GM23338 (cell line): ENCODE results near the gene TRAPPC2. TPM values are rescaled to one million over a fixed set of nuclear protein-coding genes. Genes with fewer than 3 reads are reported as not detected.

Source experiments
- ATAC-seq: fragments of 200-7000 bp; cut with Tn5 transposase; 3 replicates; pipeline ENCODE4 v1.9.1; 2020
- DNase-seq: peaks from one replicate; pipeline ENCODE4 v3.0.0-alpha.2; 2015; ENCODE audit warnings: low spot score
- H2AFZ ChIP-seq: fragments of 200-600 bp; sonication (generic); 2 replicates; pipeline ENCODE4 v1.8.0; 2016; ENCODE audit warnings: antibody characterized with exemption, mild to moderate bottlenecking, moderate library complexity
- H3F3A ChIP-seq: fragments of 200-600 bp; sonication (generic); replicated peaks from 2 replicates; pipeline ENCODE4 v1.8.0; 2017; ENCODE audit warnings: antibody characterized with exemption, mixed run types, low read depth
- H3K27ac ChIP-seq: fragments of 200-600 bp; sonication (generic); 2 replicates; pipeline ENCODE4 v1.6.1; 2016; ENCODE audit warnings: low read depth
- H3K27me3 ChIP-seq: fragments of 200-600 bp; sonication (generic); 2 replicates; pipeline ENCODE4 v1.8.0; 2016; ENCODE audit warnings: mild to moderate bottlenecking, mixed run types, moderate library complexity; ENCODE audit not compliant: insufficient read depth
- H3K36me3 ChIP-seq: fragments of 200-600 bp; sonication (generic); 2 replicates; pipeline ENCODE4 v1.8.0; 2016; ENCODE audit warnings: mild to moderate bottlenecking; ENCODE audit not compliant: insufficient read depth
- H3K4me1 ChIP-seq: fragments of 200-600 bp; sonication (generic); 2 replicates; pipeline ENCODE4 v1.8.0; 2016; ENCODE audit warnings: mild to moderate bottlenecking, moderate library complexity; ENCODE audit not compliant: insufficient read depth
- H3K4me2 ChIP-seq: fragments of 200-600 bp; sonication (generic); 2 replicates; pipeline ENCODE4 v1.7.1; 2017; ENCODE audit warnings: mixed run types
- H3K4me3 ChIP-seq: fragments of 200-600 bp; sonication (generic); 2 replicates; pipeline ENCODE4 v1.6.1; 2016; ENCODE audit warnings: mixed run types
- H3K79me2 ChIP-seq: fragments of 200-600 bp; sonication (generic); replicated peaks from 2 replicates; pipeline ENCODE4 v1.8.0; 2017; ENCODE audit warnings: mild to moderate bottlenecking; ENCODE audit not compliant: insufficient read depth
- H3K9me2 ChIP-seq: fragments of 200-600 bp; sonication (generic); 2 replicates; pipeline ENCODE4 v1.8.0; 2017; ENCODE audit not compliant: insufficient read depth
- H4K20me1 ChIP-seq: fragments of 200-600 bp; sonication (generic); replicated peaks from 2 replicates; pipeline ENCODE4 v1.8.0; 2017; ENCODE audit warnings: mild to moderate bottlenecking; ENCODE audit not compliant: insufficient read depth
- H3K27ac Mint-ChIP-seq: 2 replicates; pipeline ENCODE4 v1.8.0; 2020; ENCODE audit warnings: inconsistent platforms, mild to moderate bottlenecking, moderate library complexity, mixed read lengths
- H3K27me3 Mint-ChIP-seq: 3 replicates; pipeline ENCODE4 v1.8.0; 2022; ENCODE audit warnings: low read depth, mild to moderate bottlenecking, moderate library complexity, mixed read lengths, inconsistent platforms; ENCODE audit not compliant: insufficient read depth, poor library complexity
- H3K36me3 Mint-ChIP-seq: 3 replicates; pipeline ENCODE4 v1.8.0; 2021; ENCODE audit warnings: low read depth, mild to moderate bottlenecking, inconsistent platforms, moderate library complexity, mixed read lengths
- H3K4me1 Mint-ChIP-seq: 3 replicates; pipeline ENCODE4 v1.8.0; 2020; ENCODE audit warnings: mild to moderate bottlenecking, inconsistent platforms, mixed read lengths
- H3K4me3 Mint-ChIP-seq: 3 replicates; pipeline ENCODE4 v1.8.0; 2021; ENCODE audit warnings: moderate library complexity, mild to moderate bottlenecking, inconsistent platforms, mixed read lengths
- H3K9me3 Mint-ChIP-seq: 3 replicates; pipeline ENCODE4 v1.8.0; 2020; ENCODE audit warnings: moderate library complexity, mild to moderate bottlenecking, inconsistent platforms, mixed read lengths
- CREB1 ChIP-seq: fragments of 250-450 bp; sonication (Bioruptor Pico); IDR thresholded peaks from 2 replicates; pipeline ENCODE4 v1.5.0; 2020; ENCODE audit warnings: low read depth, mild to moderate bottlenecking, moderate library complexity
- CTCF ChIP-seq, 2 experiments: fragments of 200-600 bp in 1 of 2; sonication (generic) in 1 of 2; conservative IDR thresholded peaks; 2 replicates each; pipeline versions ENCODE4 v1.5.1 to v1.6.1; 2016 to 2017; ENCODE audit warnings: antibody characterized with exemption in 2 of 2, low read depth in 2 of 2, mild to moderate bottlenecking in 2 of 2, moderate library complexity in 1 of 2
- ETS1 ChIP-seq: IDR thresholded peaks from 2 replicates; pipeline ENCODE4 v1.6.1; 2016; ENCODE audit warnings: antibody characterized with exemption
- EZH2 ChIP-seq: fragments of 200-600 bp; sonication (generic); IDR thresholded peaks from one replicate; pipeline ENCODE4 v1.8.0; 2017; ENCODE audit warnings: antibody characterized with exemption, mild to moderate bottlenecking, low read depth; ENCODE audit not compliant: unreplicated experiment
- EZH2phosphoT487 ChIP-seq: fragments of 200-600 bp; sonication (generic); IDR thresholded peaks from one replicate; pipeline ENCODE4 v1.8.1; 2018; ENCODE audit warnings: antibody characterized with exemption; ENCODE audit not compliant: unreplicated experiment
- JUNB ChIP-seq: IDR thresholded peaks from one replicate; pipeline ENCODE4 v1.6.1; 2016; ENCODE audit warnings: antibody characterized with exemption; ENCODE audit not compliant: unreplicated experiment
- NANOG ChIP-seq: IDR thresholded peaks from 2 replicates; pipeline ENCODE4 v1.6.1; 2016; ENCODE audit warnings: antibody characterized with exemption, borderline replicate concordance
- POLR2AphosphoS5 ChIP-seq: IDR thresholded peaks from 2 replicates; pipeline ENCODE4 v1.6.1; 2016; ENCODE audit warnings: antibody characterized with exemption, low read depth
- REST ChIP-seq: IDR thresholded peaks from one replicate; pipeline ENCODE4 v1.6.1; 2018; ENCODE audit warnings: antibody characterized with exemption; ENCODE audit not compliant: unreplicated experiment
- STAT1 ChIP-seq: IDR thresholded peaks from one replicate; pipeline ENCODE4 v1.6.1; 2016; ENCODE audit warnings: antibody characterized with exemption; ENCODE audit not compliant: unreplicated experiment
- ZNF114 ChIP-seq: fragments of 250-450 bp; sonication (Bioruptor Pico); IDR thresholded peaks from 2 replicates; pipeline ENCODE4 v1.5.0; 2020; ENCODE audit warnings: mild to moderate bottlenecking, moderate library complexity
- ZNF331 ChIP-seq: fragments of 250-450 bp; sonication (Bioruptor Pico); IDR thresholded peaks from 2 replicates; pipeline ENCODE4 v1.5.0; 2020; ENCODE audit warnings: low read depth, mild to moderate bottlenecking, moderate library complexity
- polyA plus RNA-seq: library from polyadenylated mRNA; unstranded; fragments of >200 nt; fragmentation: Nextera tagmentation; extraction: Ambion mirVana; gene quantifications from 2 replicates; pipeline ENCODE4 v1.2.1, GENCODE V29; 2016
- total RNA-seq: library from RNA; depleted of rRNA; stranded (reverse); fragments of >200 nt; shearing (Covaris generic); gene quantifications from 2 replicates; pipeline ENCODE4 v1.2.3, GENCODE V29; 2014

Gene TRAPPC2
- total and polyA plus RNA-seq, 2 experiments from 2014 or later, result 11.7 to 14.6 TPM

GRCh38 chrX:13697455-13697854 is 37.0 kb downstream of the TRAPPC2 start (continued):
- TF ChIP-seq POLR2AphosphoS5 (no peak), STAT1 (no peak)

- Histone ChIP-seq H3K4me2 (no peak overlapping the region), H3K27me3 (no peaks in the 10 kb centered on the region), H3K79me2 (peaks cover 100% of the 10 kb centered on the region), H3F3A (no peaks in the 10 kb centered on the region), H3K4me3 (no peak overlapping the region), H3K27ac (no peak overlapping the region), H3K9me2 (no peaks in the 10 kb centered on the region), H4K20me1 (peaks cover 16% of the 10 kb centered on the region), H3K36me3 (no peaks in the 10 kb centered on the region), H3K4me1 (peaks cover 26% of the 10 kb centered on the region), H2AFZ (no peak overlapping the region)
- Mint-ChIP-seq H3K9me3 (no peaks in the 10 kb centered on the region), H3K4me3 (no peak overlapping the region), H3K27ac (no peak overlapping the region), H3K36me3 (no peaks in the 10 kb centered on the region; the same call in 1 of the 3 replicates), H3K4me1 (peaks cover 50% of the 10 kb centered on the region), H3K27me3 (peaks cover 8% of the 10 kb centered on the region)
- no peak for TF ChIP-seq ETS1
- TF ChIP-seq NANOG, result no peak
- no peak for TF ChIP-seq EZH2
- no peak for TF ChIP-seq CTCF (conservative IDR thresholded peaks at IDR 0.05; ENCODE audit: low read depth in 2 of 2)
- TF ChIP-seq POLR2AphosphoS5, result no peak
- TF ChIP-seq STAT1, result no peak
- no peak for TF ChIP-seq REST
- TF ChIP-seq ZNF331 (CRISPR knock-in tag), result no peak
- TF ChIP-seq EZH2phosphoT487, result no peak
- TF ChIP-seq JUNB, result no peak
- no peak for TF ChIP-seq CREB1 (CRISPR knock-in tag)
- TF ChIP-seq ZNF114 (CRISPR knock-in tag), result no peak
- ATAC-seq, result no peak
- DNase-seq, result no peak
These were observed 38.8 kb downstream of the TRAPPC2 start for GRCh38 chrX:13695601-13696115.
